Coronary artery (tissue), 2 donors: ENCODE data around the gene DPM1.

ENCODE experiments used
- DNase-seq: peaks from one replicate; pipeline ENCODE4 v3.0.0-alpha.2; 2017; ENCODE audit warnings: low spot score
- H3K27ac ChIP-seq, 2 donors: fragments of 200-600 bp; sonication (generic); one replicate each; pipeline ENCODE4 v1.5.1; 2016 to 2019
- H3K4me3 ChIP-seq: fragments of 200-600 bp; sonication (generic); 2 replicates; pipeline ENCODE4 v1.5.1; 2016; ENCODE audit warnings: mild to moderate bottlenecking, moderate library complexity
- TF ChIP-seq, protein P1 (sequence below): fragments of 200-600 bp; sonication (generic); IDR thresholded peaks from one replicate; pipeline ENCODE4 v1.5.1; 2019; ENCODE audit warnings: antibody characterized with exemption

The DPM1 gene

DNA sequence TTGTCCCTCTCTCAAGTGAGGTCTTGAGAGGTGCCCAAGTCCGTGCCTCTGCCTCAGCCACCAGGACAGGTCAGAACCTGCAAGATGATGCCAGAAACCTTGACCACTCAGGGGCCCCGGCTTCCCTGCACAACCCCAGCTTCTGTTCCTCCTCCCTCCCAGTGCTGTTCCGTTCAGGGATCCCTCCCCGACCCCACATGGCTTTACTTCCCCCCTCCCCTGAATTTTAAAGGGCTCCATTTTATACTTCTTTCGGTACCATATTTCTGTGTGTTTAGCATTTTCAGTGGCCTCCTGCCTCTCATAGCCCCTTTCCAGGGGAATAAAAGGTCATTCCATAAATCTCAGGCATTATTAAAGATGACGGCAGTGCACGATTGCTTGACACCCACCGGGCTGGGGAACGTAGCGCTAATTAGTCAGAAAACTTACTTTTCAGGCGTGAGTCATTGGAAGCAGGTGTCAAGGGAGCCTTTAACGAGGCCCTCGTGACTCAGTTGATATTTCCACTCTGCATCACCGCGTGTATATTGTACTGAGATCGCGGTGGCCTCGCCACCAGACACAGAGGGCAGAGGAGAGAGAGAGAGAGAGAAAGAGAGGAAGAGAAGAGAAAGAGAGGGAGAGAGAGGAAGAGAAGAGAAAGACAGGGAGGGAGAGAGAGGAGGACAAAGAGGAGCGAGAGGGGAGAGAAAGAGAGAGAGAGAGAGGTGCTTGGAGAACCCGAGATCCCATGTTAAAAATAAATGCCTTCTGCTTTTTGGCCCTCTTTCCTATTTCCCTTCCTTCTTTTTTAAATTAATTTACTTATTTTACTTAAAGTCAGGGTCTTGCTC is 43.3 kb upstream of the DPM1 start:
- no peak overlapping the region for H3K4me3 ChIP-seq
- DNase-seq: no peak
- TF ChIP-seq, protein P1, sequence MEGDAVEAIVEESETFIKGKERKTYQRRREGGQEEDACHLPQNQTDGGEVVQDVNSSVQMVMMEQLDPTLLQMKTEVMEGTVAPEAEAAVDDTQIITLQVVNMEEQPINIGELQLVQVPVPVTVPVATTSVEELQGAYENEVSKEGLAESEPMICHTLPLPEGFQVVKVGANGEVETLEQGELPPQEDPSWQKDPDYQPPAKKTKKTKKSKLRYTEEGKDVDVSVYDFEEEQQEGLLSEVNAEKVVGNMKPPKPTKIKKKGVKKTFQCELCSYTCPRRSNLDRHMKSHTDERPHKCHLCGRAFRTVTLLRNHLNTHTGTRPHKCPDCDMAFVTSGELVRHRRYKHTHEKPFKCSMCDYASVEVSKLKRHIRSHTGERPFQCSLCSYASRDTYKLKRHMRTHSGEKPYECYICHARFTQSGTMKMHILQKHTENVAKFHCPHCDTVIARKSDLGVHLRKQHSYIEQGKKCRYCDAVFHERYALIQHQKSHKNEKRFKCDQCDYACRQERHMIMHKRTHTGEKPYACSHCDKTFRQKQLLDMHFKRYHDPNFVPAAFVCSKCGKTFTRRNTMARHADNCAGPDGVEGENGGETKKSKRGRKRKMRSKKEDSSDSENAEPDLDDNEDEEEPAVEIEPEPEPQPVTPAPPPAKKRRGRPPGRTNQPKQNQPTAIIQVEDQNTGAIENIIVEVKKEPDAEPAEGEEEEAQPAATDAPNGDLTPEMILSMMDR: no peak
- no peak overlapping the region for H3K27ac ChIP-seq

DNA sequence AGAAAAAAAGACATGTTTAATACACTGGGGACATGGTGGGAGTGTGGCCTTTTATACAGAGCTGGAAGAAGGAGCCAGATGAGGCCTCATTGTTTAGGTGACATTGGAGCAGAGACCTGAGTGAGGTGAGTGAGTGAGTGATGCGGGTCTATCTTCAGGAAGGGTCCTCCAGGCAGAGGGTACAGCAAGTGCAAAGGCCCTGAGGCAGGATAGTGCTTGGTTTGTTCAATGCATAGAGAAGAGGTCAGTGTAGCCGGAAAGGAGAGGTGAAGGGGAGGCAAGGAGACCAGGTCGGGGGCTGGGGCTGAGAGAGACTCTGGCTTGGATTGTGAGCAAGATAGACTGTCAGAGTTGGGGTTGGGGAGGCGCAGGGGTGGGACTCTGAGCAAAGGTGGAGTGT is 41.0 kb upstream of the DPM1 start:
- DNase-seq: no peak
- TF ChIP-seq, protein P1: no peak
- no peak overlapping the region for H3K27ac ChIP-seq
- no peak overlapping the region for H3K4me3 ChIP-seq

DNA sequence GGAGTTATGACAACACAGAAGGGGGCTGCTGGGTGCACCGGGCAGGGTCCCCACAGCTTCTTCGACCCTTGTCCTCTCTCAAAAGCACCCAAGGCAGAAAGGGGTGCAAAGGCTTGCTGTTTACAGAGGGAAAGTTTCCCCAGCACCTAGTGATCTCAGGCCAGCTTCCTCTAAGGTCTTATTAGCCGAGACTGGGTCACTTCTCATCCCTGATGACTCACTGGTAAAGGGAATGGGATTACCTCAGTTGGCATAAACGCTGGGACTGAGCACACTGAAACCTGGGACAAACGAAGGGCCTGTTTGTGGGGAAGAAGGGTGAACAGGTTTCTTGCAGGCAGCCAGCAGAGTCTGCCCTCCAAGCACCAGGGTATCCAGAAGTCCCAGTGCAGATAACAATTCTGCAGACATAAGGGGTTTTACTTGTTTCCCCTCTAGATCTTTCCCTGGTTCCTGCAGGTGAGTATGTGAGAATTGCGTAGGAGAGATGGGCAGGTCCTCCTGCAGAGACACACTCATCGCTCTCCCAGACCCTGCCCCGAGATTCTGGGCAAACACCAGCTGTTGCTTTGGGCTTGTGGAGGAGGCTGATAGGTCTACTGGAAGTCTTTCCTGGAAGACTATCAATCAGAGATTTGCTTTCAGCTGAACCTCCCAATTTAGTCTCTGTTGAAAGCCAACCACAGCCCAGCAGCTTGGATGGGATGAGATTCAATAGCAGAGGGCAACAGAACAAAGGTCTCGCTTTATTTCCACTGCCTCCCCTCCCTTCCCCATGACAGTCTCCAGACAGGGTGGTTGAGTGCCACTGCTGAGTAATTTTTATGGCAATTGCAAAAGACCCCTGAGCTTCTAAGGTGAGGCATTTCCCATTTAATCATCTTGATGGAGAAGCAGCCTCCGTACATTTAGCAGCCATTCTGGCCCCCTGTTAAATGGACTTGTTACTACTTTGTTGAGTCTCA is 38.9 kb upstream of the DPM1 start:
- TF ChIP-seq, protein P1: no peak

DNA sequence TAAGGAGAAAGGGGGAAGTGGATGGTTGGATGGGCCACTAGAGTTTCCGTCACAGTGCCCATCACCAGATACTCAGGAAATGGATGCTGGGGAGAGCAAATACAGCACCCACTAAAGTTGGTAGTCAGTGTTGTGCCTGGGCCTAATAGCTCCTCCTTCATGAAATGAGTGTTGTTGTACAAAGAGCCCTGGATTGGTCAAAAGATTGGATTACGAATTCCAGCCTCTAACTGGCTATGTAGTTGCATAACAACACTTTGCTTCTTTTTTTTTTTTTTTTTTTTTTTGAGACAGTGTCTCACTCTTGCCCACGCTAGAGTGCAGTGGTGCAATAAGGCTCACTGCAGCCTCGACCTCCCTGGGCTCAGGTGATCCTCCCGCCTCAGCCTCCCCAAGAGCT is 37.2 kb upstream of the DPM1 start:
- Histone ChIP-seq H3K27ac (no peak overlapping the region), H3K4me3 (no peak overlapping the region)
- TF ChIP-seq, protein P1: no peak
- no peak for DNase-seq

More for the DNA sequence above, 38.9 kb upstream of the DPM1 start:
- Histone ChIP-seq H3K27ac (no peak overlapping the region), H3K4me3 (no peak overlapping the region)
- no peak for DNase-seq

DNA sequence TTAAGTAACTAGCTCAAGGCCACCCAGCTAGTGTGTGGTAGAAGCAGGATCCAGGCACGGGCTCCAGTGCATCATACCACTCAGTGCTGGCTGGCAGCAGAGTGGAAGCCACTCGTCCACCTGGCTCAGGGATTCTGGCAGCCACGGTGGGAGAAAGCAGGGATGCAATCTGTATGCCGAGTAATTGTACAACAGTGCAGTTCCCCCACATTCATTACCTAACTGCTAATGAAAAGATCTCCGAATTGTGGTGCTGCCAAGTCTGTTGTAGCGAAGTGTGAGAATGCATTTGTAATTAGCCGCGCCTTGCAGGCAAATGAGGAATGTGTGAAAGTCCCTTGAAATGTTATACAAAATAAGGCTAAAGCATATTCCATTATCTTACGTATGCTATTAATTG is 35.5 kb upstream of the DPM1 start:
- no peak overlapping the region for H3K27ac ChIP-seq
- no peak for DNase-seq
- H3K4me3 ChIP-seq: no peak overlapping the region
- TF ChIP-seq, protein P1: no peak

DNA sequence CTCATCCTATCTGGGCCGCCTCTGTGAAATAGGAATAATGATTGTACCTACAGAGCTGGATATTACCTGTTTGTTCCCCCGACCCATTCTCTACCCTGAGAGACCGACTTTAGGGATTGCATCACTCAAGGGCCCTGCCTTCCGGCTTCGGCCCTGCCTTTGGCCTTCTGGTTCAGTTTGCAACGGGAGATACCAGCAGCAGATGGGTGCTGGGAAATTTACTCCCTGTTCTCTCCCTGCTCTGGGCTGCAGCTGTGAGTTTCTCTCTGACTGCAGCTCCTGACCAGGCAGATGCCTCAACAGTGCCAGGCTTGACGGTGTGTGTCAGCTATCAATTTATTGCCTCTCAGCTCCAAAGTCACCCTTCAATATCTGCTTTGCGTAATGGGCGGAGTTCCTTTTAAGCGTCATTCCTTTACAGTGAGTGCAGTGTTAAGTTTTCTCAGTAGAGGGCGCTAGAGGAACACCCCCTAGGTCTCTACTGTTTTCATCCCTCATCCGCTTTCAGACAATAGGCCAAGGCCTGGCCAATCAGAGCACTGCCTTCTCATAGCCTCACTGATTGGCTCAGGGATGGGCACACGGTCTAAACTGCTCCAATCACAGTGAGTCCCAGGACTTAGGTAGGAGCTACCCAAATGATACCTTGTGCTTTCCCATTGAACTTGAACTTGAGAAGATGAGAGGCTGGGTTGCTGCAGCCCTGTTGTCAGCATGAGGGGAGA is 34.6 kb upstream of the DPM1 start:
- DNase-seq: no peak
- H3K4me3 ChIP-seq: no peak overlapping the region
- TF ChIP-seq, protein P1: no peak
- H3K27ac ChIP-seq: no peak overlapping the region
